DOHH2 (cell line): Measurements from ENCODE around the gene ATG14.

Source experiments
- H3F3A ChIP-seq: fragments of 200-600 bp; sonication (generic), shearing (Covaris generic); 2 replicates; pipeline ENCODE4 v1.6.0; 2016; ENCODE audit warnings: antibody characterized with exemption, mild to moderate bottlenecking; ENCODE audit not compliant: control insufficient read depth, insufficient read depth
- H3K27ac ChIP-seq: fragments of 200-600 bp; sonication (generic); 2 replicates; pipeline ENCODE4 v1.5.1; 2014; ENCODE audit warnings: low read depth, mild to moderate bottlenecking, low read length, moderate library complexity
- H3K27me3 ChIP-seq: fragments of 200-600 bp; sonication (generic); 2 replicates; pipeline ENCODE4 v1.6.1; 2014; ENCODE audit warnings: mild to moderate bottlenecking, low read length, mixed read lengths; ENCODE audit not compliant: control insufficient read depth
- H3K36me3 ChIP-seq: fragments of 200-600 bp; sonication (generic); 2 replicates; pipeline ENCODE4 v1.6.1; 2014; ENCODE audit warnings: mild to moderate bottlenecking, low read length, moderate library complexity, mixed read lengths; ENCODE audit not compliant: control insufficient read depth
- H3K4me1 ChIP-seq: fragments of 200-600 bp; sonication (generic); 2 replicates; pipeline ENCODE4 v1.6.1; 2014; ENCODE audit warnings: mild to moderate bottlenecking, low read length, mixed read lengths; ENCODE audit not compliant: control insufficient read depth
- H3K4me2 ChIP-seq: fragments of 200-600 bp; sonication (generic); 2 replicates; pipeline ENCODE4 v1.6.0; 2014; ENCODE audit warnings: mild to moderate bottlenecking, low read length, moderate library complexity
- H3K4me3 ChIP-seq: fragments of 200-600 bp; sonication (generic); 2 replicates; pipeline ENCODE4 v1.5.1; 2014; ENCODE audit warnings: mild to moderate bottlenecking, low read length, mixed read lengths
- H3K79me2 ChIP-seq: fragments of 200-600 bp; sonication (generic); 2 replicates; pipeline ENCODE4 v1.6.1; 2014; ENCODE audit warnings: mild to moderate bottlenecking, low read length, mixed read lengths; ENCODE audit not compliant: control insufficient read depth
- H3K9me2 ChIP-seq: fragments of 200-600 bp; sonication (generic); replicated peaks from 2 replicates; pipeline ENCODE4 v1.6.1; 2014; ENCODE audit warnings: mild to moderate bottlenecking, low read length, mixed read lengths; ENCODE audit not compliant: control insufficient read depth
- H3K9me3 ChIP-seq: fragments of 200-600 bp; sonication (generic); 2 replicates; pipeline ENCODE4 v1.6.1; 2014; ENCODE audit warnings: antibody characterized with exemption, low read length, mixed read lengths; ENCODE audit not compliant: control insufficient read depth, insufficient read depth
- H4K20me1 ChIP-seq: fragments of 200-600 bp; sonication (generic); 2 replicates; pipeline ENCODE4 v1.6.0; 2014; ENCODE audit warnings: low read depth, mild to moderate bottlenecking, antibody characterized with exemption, low read length, moderate library complexity; ENCODE audit not compliant: control insufficient read depth, insufficient read depth
- EZH2phosphoT487 ChIP-seq: fragments of 200-600 bp; sonication (generic); IDR thresholded peaks from 2 replicates; pipeline ENCODE4 v1.6.1; 2017; ENCODE audit warnings: borderline replicate concordance, mild to moderate bottlenecking, antibody characterized with exemption, low read length, moderate library complexity, mixed read lengths
- TF ChIP-seq, protein P1 (sequence below): fragments of 200-600 bp; sonication (generic); IDR thresholded peaks from one replicate; pipeline ENCODE4 v1.5.1; 2014; ENCODE audit warnings: antibody characterized with exemption, mild to moderate bottlenecking, low read depth, low read length; ENCODE audit not compliant: poor library complexity, severe bottlenecking

The ATG14 gene

DNA sequence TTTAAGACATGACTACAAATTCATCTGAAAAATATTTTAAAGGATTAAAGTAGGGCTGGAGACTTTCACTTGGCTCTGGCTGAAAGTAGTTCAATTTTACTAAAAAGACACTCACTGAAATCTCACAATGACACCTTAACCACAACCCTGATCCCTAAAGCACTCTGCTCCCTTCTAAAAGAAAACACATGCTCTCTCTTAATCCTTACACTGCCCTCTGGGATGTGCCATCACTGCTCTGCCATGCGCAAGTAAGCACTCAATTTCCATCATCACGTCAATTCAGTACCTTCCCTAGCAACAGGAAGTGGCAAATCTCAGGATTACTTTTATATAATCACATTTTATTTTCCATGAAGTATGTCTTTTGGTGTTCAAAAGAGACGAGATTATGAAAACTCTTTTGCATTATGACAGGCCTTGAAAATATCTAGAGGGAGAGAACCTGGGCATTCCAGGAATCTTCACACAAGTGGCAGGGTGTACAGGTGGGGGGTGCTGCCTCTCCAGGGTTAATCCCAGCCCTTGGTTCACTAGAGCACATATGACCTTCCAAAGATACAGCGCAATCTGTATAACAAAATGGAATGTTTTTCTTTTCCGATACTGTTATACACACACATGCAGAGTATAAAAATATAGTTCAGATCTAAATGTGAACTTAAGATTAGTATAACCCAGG is 7.3 kb downstream of the ATG14 start:
- Histone ChIP-seq H3K4me2 (no peak overlapping the region), H4K20me1 (0 out of 2 replicates have a peak, but pooled peaks cover 5% of the 10 kb centered on the region), H3F3A (no peaks in the 10 kb centered on the region), H3K9me3 (no peaks in the 10 kb centered on the region), H3K27me3 (no peaks in the 10 kb centered on the region), H3K79me2 (peaks cover 47% of the 10 kb centered on the region), H3K36me3 (no peaks in the 10 kb centered on the region), H3K4me3 (no peak overlapping the region), H3K27ac (no peak overlapping the region), H3K4me1 (no peaks in the 10 kb centered on the region), H3K9me2 (no peaks in the 10 kb centered on the region)
- TF ChIP-seq, protein P1, sequence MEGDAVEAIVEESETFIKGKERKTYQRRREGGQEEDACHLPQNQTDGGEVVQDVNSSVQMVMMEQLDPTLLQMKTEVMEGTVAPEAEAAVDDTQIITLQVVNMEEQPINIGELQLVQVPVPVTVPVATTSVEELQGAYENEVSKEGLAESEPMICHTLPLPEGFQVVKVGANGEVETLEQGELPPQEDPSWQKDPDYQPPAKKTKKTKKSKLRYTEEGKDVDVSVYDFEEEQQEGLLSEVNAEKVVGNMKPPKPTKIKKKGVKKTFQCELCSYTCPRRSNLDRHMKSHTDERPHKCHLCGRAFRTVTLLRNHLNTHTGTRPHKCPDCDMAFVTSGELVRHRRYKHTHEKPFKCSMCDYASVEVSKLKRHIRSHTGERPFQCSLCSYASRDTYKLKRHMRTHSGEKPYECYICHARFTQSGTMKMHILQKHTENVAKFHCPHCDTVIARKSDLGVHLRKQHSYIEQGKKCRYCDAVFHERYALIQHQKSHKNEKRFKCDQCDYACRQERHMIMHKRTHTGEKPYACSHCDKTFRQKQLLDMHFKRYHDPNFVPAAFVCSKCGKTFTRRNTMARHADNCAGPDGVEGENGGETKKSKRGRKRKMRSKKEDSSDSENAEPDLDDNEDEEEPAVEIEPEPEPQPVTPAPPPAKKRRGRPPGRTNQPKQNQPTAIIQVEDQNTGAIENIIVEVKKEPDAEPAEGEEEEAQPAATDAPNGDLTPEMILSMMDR: no peak
- no peak for TF ChIP-seq EZH2phosphoT487

DNA sequence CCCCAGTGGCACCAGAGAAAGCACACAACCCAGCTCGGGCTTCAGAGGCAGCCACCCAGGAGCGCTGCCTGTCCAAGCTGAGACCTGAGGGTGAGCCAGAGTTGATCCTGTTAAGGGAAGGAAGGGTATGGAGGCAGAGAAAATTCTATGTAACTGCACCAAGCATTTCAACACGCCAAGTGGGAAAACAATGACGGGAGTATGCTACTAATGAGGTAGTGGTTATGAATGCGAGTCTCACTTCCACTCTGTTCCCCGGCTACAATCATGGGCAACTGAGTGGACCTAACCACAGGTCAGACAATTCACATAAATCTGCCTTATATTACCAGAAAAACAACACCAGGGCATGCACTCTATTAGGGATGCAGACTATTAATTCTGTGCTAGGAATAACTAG is 9.9 kb downstream of the ATG14 start:
- H3K79me2 ChIP-seq: peaks cover 31% of the 10 kb centered on the region
- H3K4me1 ChIP-seq: no peaks in the 10 kb centered on the region
- no peak overlapping the region for H3K4me2 ChIP-seq
- no peak overlapping the region for H3K4me3 ChIP-seq
- H3K9me3 ChIP-seq: no peaks in the 10 kb centered on the region
- H3F3A ChIP-seq: no peaks in the 10 kb centered on the region
- 0 out of 2 replicates have a peak, but pooled peaks cover 5% of the 10 kb centered on the region for H4K20me1 ChIP-seq
- no peak overlapping the region for H3K27ac ChIP-seq
- no peaks in the 10 kb centered on the region for H3K36me3 ChIP-seq
- no peaks in the 10 kb centered on the region for H3K9me2 ChIP-seq
- no peak for TF ChIP-seq EZH2phosphoT487
- TF ChIP-seq, protein P1: no peak
- H3K27me3 ChIP-seq: no peaks in the 10 kb centered on the region

DNA sequence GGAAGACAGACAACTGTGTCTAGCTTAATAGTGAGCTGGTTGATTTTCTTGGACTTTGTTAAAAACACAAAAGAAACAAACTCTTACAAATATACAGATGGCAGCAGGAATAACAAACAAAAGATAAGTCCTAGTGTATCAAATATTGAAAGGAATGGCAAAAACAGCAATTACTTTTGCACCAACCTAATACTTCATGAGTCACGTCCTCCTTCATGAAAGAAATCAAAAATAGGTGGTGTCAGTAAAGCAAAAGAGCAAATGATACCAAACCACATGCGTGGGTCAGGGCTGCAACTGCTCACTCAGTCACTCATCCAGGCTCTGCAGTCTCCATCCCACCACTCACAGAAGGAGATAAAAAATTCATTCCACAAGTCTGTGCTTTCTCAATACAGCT is 11.8 kb downstream of the ATG14 start:
- H3K4me1 ChIP-seq: no peaks in the 10 kb centered on the region
- no peaks in the 10 kb centered on the region for H3K36me3 ChIP-seq
- no peak overlapping the region for H3K4me3 ChIP-seq
- H4K20me1 ChIP-seq: 0 out of 2 replicates have a peak, but pooled peaks cover 5% of the 10 kb centered on the region
- TF ChIP-seq, protein P1: no peak
- no peak for TF ChIP-seq EZH2phosphoT487
- H3K27me3 ChIP-seq: no peaks in the 10 kb centered on the region
- H3K9me3 ChIP-seq: no peaks in the 10 kb centered on the region
- no peaks in the 10 kb centered on the region for H3F3A ChIP-seq
- peaks cover 29% of the 10 kb centered on the region for H3K79me2 ChIP-seq
- no peak overlapping the region for H3K27ac ChIP-seq
- no peak overlapping the region for H3K4me2 ChIP-seq
- H3K9me2 ChIP-seq: no peaks in the 10 kb centered on the region
